Measurements from ENCODE around the gene FBXO24. TPM values are rescaled to one million over a fixed set of nuclear protein-coding genes. Genes with fewer than 3 reads are reported as not detected.
"Not testable (repeated sequence)": the region's sequence is repeated elsewhere in the genome, so short reads cannot be mapped to it uniquely, and the experiment has no call there.

The FBXO24 gene
- 0.32 TPM for total RNA-seq

- peak; percentile 92 for ATAC-seq
These were observed at the start of gene FBXO24 for GRCh38 chr7:100586266-100587025. TSS of gene FBXO24 (plus strand) at chr7:100586328. CDS start at chr7:100586626, 298 bp downstream.

- ATAC-seq: not testable (repeated sequence)
These were observed 49.4 kb upstream of the FBXO24 start for GRCh38 chr7:100536695-100537094.

GRCh38 chr7:100538348-100538653 is 47.8 kb upstream of the FBXO24 start:
- no peak for ATAC-seq

- peak; percentile 100 for ATAC-seq
These were observed 47.3 kb upstream of the FBXO24 start, which contains the start of gene AGFG2 for GRCh38 chr7:100538654-100539435. TSS of gene AGFG2 (plus strand) at chr7:100539203. CDS start at chr7:100539347, 144 bp downstream.

GRCh38 chr7:100539436-100540006 is 46.6 kb upstream of the FBXO24 start:
- peak; percentile 22 for ATAC-seq

GRCh38 chr7:100540073-100540723 is 45.9 kb upstream of the FBXO24 start:
- no peak for ATAC-seq

GRCh38 chr7:100541309-100541708 is 44.8 kb upstream of the FBXO24 start:
- ATAC-seq: not testable (repeated sequence)

GRCh38 chr7:100543586-100543985 is 42.5 kb upstream of the FBXO24 start:
- no peak for ATAC-seq

- ATAC-seq: no peak
These were observed 41.7 kb upstream of the FBXO24 start for GRCh38 chr7:100544386-100544785.

GRCh38 chr7:100544967-100545359 is 41.2 kb upstream of the FBXO24 start:
- ATAC-seq: peak; percentile 43

- peak; percentile 91 for ATAC-seq
These were observed 40.6 kb upstream of the FBXO24 start for GRCh38 chr7:100545360-100546128.

- peak; percentile 57 for ATAC-seq
These were observed 39.8 kb upstream of the FBXO24 start for GRCh38 chr7:100546129-100546925.

- no peak for ATAC-seq
These were observed 39.0 kb upstream of the FBXO24 start for GRCh38 chr7:100546926-100547800.

- ATAC-seq: no peak
These were observed 38.3 kb upstream of the FBXO24 start for GRCh38 chr7:100547872-100548271.

GRCh38 chr7:100548446-100548845 is 37.7 kb upstream of the FBXO24 start:
- ATAC-seq: not testable (repeated sequence)

- no peak for ATAC-seq
These were observed 33.6 kb upstream of the FBXO24 start for GRCh38 chr7:100552532-100552931.

GRCh38 chr7:100553032-100553431 is 33.1 kb upstream of the FBXO24 start:
- ATAC-seq: no peak

GRCh38 chr7:100555701-100556100 is 30.4 kb upstream of the FBXO24 start:
- ATAC-seq: no peak

- no peak for ATAC-seq
These were observed 29.6 kb upstream of the FBXO24 start for GRCh38 chr7:100556541-100556940.

- ATAC-seq: no peak
These were observed 27.0 kb upstream of the FBXO24 start for GRCh38 chr7:100559127-100559526.

Measured in esophagus mucosa (tissue), 1 donor.